Breast epithelium (tissue), 3 donors: ENCODE data around the gene CTDSPL.

Experiments
- POLR2A ChIP-seq: fragments of 450-650 bp; IDR thresholded peaks from one replicate; pipeline ENCODE4 v1.6.1; 2016; ENCODE audit warnings: antibody characterized with exemption, mild to moderate bottlenecking, moderate library complexity
- TF ChIP-seq, protein P1 (sequence below), 3 donors: fragments of 450-650 bp; IDR thresholded peaks; one replicate each; pipeline ENCODE4 v1.5.1; 2016 to 2017; ENCODE audit warnings: antibody characterized with exemption in 3 of 3, mild to moderate bottlenecking in 3 of 3, moderate library complexity in 3 of 3

GRCh38 chr3:37999836-38000235 lies 138.2 kb downstream of the CTDSPL start:
- TF ChIP-seq, protein P1, sequence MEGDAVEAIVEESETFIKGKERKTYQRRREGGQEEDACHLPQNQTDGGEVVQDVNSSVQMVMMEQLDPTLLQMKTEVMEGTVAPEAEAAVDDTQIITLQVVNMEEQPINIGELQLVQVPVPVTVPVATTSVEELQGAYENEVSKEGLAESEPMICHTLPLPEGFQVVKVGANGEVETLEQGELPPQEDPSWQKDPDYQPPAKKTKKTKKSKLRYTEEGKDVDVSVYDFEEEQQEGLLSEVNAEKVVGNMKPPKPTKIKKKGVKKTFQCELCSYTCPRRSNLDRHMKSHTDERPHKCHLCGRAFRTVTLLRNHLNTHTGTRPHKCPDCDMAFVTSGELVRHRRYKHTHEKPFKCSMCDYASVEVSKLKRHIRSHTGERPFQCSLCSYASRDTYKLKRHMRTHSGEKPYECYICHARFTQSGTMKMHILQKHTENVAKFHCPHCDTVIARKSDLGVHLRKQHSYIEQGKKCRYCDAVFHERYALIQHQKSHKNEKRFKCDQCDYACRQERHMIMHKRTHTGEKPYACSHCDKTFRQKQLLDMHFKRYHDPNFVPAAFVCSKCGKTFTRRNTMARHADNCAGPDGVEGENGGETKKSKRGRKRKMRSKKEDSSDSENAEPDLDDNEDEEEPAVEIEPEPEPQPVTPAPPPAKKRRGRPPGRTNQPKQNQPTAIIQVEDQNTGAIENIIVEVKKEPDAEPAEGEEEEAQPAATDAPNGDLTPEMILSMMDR (IDR thresholded peaks at IDR 0.05) = no peak
- no peak for TF ChIP-seq POLR2A
